GM12878 (cell line): ENCODE results near the gene ARL5C. TPM values are rescaled to one million over a fixed set of nuclear protein-coding genes. Genes with fewer than 3 reads are reported as not detected.

Experiments
- BMI1 ChIP-seq: fragments of 450-650 bp; IDR thresholded peaks from 2 replicates; pipeline ENCODE4 v1.6.1; 2016; ENCODE audit warnings: mild to moderate bottlenecking, moderate library complexity, borderline replicate concordance
- BRCA1 ChIP-seq: IDR thresholded peaks from 2 replicates; pipeline ENCODE4 v1.6.1; 2011; ENCODE audit warnings: low read depth, low read length, improper control_type of control experiment
- CBX5 ChIP-seq: sonication (generic); IDR thresholded peaks from 2 replicates; pipeline ENCODE4 v1.6.1; 2016; ENCODE audit warnings: low read depth, moderate library complexity, mild to moderate bottlenecking, inconsistent platforms
- CREB1 ChIP-seq: IDR thresholded peaks from 2 replicates; pipeline ENCODE4 v1.6.1; 2012; ENCODE audit warnings: low read depth, mild to moderate bottlenecking, inconsistent platforms
- GABPA ChIP-seq: IDR thresholded peaks from 2 replicates; pipeline ENCODE4 v1.6.1; 2014; ENCODE audit warnings: antibody characterized with exemption, low read depth, mild to moderate bottlenecking, inconsistent platforms
- IKZF2 ChIP-seq, 2 experiments: fragments of 450-650 bp; IDR thresholded peaks; 2 replicates each; pipeline ENCODE4 v1.6.1; 2017; ENCODE audit warnings: mild to moderate bottlenecking in 2 of 2, moderate library complexity in 2 of 2
- MYC ChIP-seq: IDR thresholded peaks from 2 replicates; pipeline ENCODE4 v1.6.1; 2011; ENCODE audit warnings: mild to moderate bottlenecking, low read length, moderate library complexity, inconsistent platforms; ENCODE audit not compliant: insufficient read depth, insufficient replicate concordance, insufficient read length, severe bottlenecking
- NR2F1 ChIP-seq: fragments of 450-650 bp; conservative IDR thresholded peaks from 2 replicates; pipeline ENCODE4 v1.6.1; 2017; ENCODE audit warnings: mild to moderate bottlenecking
- PML ChIP-seq: IDR thresholded peaks from 2 replicates; pipeline ENCODE4 v1.6.1; 2012; ENCODE audit warnings: low read length, inconsistent platforms
- RAD51 ChIP-seq: fragments of 450-650 bp; IDR thresholded peaks from 2 replicates; pipeline ENCODE4 v1.6.1; 2016; ENCODE audit warnings: moderate library complexity, mild to moderate bottlenecking, inconsistent platforms
- SMARCA5 ChIP-seq: fragments of 450-650 bp; IDR thresholded peaks from 2 replicates; pipeline ENCODE4 v1.6.1; 2017; ENCODE audit warnings: mild to moderate bottlenecking
- SRF ChIP-seq, 2 experiments: IDR thresholded peaks; 2 replicates each; pipeline ENCODE4 v1.6.1; 2011; ENCODE audit warnings: low read depth in 2 of 2, low read length in 2 of 2, mild to moderate bottlenecking in 1 of 2, moderate library complexity in 1 of 2
- TCF3 ChIP-seq: IDR thresholded peaks from 2 replicates; pipeline ENCODE4 v1.6.1; 2012; ENCODE audit warnings: low read depth, mild to moderate bottlenecking, low read length, borderline replicate concordance; ENCODE audit not compliant: insufficient read depth
- YY1 ChIP-seq: IDR thresholded peaks from 2 replicates; pipeline ENCODE4 v1.6.1; 2011; ENCODE audit warnings: low read depth, mild to moderate bottlenecking, low read length
- ZBED1 ChIP-seq: IDR thresholded peaks from 2 replicates; pipeline ENCODE4 v1.6.1; 2016; ENCODE audit warnings: borderline replicate concordance
- polyA plus RNA-seq, 11 experiments: library from polyadenylated mRNA; depleted of rRNA in 4 of 11; unstranded in 6 of 11; stranded (reverse) in 5 of 11; fragments of >200 nt; fragmentation: Nextera tagmentation in 4 of 11; fragmentation: Illumina TruSeq in 1 of 11; extraction: Ambion mirVana in 4 of 11; extraction: Trizol in 1 of 11; gene quantifications; 1 replicate in 1 of 11; 2 replicates in 10 of 11; pipeline versions ENCODE4 v1.2.1 to v1.2.3, GENCODE V29; 2011 to 2016; ENCODE audit warnings: inconsistent platforms in 2 of 11, missing spikeins in 2 of 11, low read depth in 1 of 11
- total RNA-seq, 4 experiments: library from RNA; depleted of rRNA in 3 of 4; stranded (reverse); fragments of >200 nt in 3 of 4; fragmentation: Illumina TruSeq in 1 of 4; extraction: Trizol in 1 of 4; gene quantifications; 2 replicates each; pipeline versions ENCODE4 v1.2.1 to v1.2.3, GENCODE V29; 2013 to 2021
- TF ChIP-seq, protein P1 (sequence below): fragments of 450-650 bp; IDR thresholded peaks from 2 replicates; pipeline ENCODE4 v1.6.1; 2017; ENCODE audit warnings: low read depth, mild to moderate bottlenecking, moderate library complexity
- TF ChIP-seq, protein P2 (sequence below), 3 experiments: IDR thresholded peaks in 2 of 3; conservative IDR thresholded peaks in 1 of 3; 2 replicates each; pipeline ENCODE4 v1.5.1; 2011; ENCODE audit warnings: low read depth in 3 of 3, low read length in 3 of 3, mild to moderate bottlenecking in 3 of 3, control low read depth in 2 of 3, moderate library complexity in 2 of 3, inconsistent platforms in 1 of 3, mixed read lengths in 1 of 3; ENCODE audit not compliant: control insufficient read depth in 2 of 3, insufficient read depth in 1 of 3; ENCODE audit errors: extremely low read depth in 1 of 3
- TF ChIP-seq, protein P3 (sequence below): IDR thresholded peaks from 2 replicates; pipeline ENCODE4 v1.6.1; 2012; ENCODE audit warnings: improper control_type of control experiment, low read depth, low read length; ENCODE audit not compliant: insufficient replicate concordance
- TF ChIP-seq, protein P4 (sequence below): fragments of 450-650 bp; IDR thresholded peaks from 2 replicates; pipeline ENCODE4 v1.6.1; 2017; ENCODE audit warnings: mild to moderate bottlenecking, low read depth, inconsistent platforms; ENCODE audit not compliant: poor library complexity, severe bottlenecking

The ARL5C gene
- total and polyA plus RNA-seq, 10 of the 15 experiments (the other 5 are each of a cell fraction or from before 2014, with no cell fraction given), result not detected

DNA sequence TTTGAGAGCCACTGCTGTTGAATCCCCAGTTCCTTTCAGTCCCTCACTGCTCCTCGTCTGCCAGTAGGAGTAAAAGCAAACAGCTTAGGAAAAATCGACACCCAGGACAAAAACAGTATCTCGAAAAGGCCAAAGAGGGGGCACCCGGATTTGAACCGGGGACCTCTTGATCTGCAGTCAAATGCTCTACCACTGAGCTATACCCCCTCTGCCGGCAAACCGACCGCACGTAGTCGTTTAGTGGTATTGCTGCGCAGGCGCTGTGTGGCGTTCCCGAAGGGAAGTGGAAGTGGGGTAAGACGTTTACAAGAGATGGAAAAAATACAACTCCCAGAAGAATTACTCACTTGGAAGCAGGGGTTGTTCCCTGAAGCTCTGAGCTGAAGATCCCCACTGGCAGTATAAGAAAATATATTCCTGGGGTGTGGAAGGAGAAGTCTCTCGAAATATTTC, 12.3 kb downstream of the ARL5C start (continued):
- TF ChIP-seq, protein P1, sequence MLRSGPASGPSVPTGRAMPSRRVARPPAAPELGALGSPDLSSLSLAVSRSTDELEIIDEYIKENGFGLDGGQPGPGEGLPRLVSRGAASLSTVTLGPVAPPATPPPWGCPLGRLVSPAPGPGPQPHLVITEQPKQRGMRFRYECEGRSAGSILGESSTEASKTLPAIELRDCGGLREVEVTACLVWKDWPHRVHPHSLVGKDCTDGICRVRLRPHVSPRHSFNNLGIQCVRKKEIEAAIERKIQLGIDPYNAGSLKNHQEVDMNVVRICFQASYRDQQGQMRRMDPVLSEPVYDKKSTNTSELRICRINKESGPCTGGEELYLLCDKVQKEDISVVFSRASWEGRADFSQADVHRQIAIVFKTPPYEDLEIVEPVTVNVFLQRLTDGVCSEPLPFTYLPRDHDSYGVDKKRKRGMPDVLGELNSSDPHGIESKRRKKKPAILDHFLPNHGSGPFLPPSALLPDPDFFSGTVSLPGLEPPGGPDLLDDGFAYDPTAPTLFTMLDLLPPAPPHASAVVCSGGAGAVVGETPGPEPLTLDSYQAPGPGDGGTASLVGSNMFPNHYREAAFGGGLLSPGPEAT, result 0 out of 2 replicates have a peak, but pooled peaks have one; percentile 9
- TF ChIP-seq CBX5 (0 out of 2 replicates have a peak, but pooled peaks have one; percentile 46), MYC (no peak), TCF3 (no peak), BMI1 (no peak), PML (no peak), NR2F1 (peak; percentile 8; the same call in 1 of the 2 replicates), GABPA (peak; percentile 61; the same call in 1 of the 2 replicates), IKZF2 (IDR thresholded peaks at IDR 0.05) (peak in 1 of 2 experiments; percentile 54; a peak in 3 of 4 replicates), YY1 (peak; percentile 76), RAD51 (no peak), ZBED1 (peak; percentile 60; the same call in 1 of the 2 replicates), CREB1 (peak; percentile 61; the same call in 1 of the 2 replicates), BRCA1 (no peak), SMARCA5 (peak; percentile 95), SRF (IDR thresholded peaks at IDR 0.05; ENCODE audit: low read depth in 2 of 2, low read length in 2 of 2) (no peak)
- TF ChIP-seq, protein P2, sequence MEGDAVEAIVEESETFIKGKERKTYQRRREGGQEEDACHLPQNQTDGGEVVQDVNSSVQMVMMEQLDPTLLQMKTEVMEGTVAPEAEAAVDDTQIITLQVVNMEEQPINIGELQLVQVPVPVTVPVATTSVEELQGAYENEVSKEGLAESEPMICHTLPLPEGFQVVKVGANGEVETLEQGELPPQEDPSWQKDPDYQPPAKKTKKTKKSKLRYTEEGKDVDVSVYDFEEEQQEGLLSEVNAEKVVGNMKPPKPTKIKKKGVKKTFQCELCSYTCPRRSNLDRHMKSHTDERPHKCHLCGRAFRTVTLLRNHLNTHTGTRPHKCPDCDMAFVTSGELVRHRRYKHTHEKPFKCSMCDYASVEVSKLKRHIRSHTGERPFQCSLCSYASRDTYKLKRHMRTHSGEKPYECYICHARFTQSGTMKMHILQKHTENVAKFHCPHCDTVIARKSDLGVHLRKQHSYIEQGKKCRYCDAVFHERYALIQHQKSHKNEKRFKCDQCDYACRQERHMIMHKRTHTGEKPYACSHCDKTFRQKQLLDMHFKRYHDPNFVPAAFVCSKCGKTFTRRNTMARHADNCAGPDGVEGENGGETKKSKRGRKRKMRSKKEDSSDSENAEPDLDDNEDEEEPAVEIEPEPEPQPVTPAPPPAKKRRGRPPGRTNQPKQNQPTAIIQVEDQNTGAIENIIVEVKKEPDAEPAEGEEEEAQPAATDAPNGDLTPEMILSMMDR (IDR thresholded peaks at IDR 0.05 in 2 of 3, conservative IDR thresholded peaks at IDR 0.05 in 1 of 3; ENCODE audit: control insufficient read depth in 2 of 3, extremely low read depth in 1 of 3, insufficient read depth in 1 of 3, low read depth in 3 of 3, low read length in 3 of 3), result no peak
- TF ChIP-seq, protein P3, sequence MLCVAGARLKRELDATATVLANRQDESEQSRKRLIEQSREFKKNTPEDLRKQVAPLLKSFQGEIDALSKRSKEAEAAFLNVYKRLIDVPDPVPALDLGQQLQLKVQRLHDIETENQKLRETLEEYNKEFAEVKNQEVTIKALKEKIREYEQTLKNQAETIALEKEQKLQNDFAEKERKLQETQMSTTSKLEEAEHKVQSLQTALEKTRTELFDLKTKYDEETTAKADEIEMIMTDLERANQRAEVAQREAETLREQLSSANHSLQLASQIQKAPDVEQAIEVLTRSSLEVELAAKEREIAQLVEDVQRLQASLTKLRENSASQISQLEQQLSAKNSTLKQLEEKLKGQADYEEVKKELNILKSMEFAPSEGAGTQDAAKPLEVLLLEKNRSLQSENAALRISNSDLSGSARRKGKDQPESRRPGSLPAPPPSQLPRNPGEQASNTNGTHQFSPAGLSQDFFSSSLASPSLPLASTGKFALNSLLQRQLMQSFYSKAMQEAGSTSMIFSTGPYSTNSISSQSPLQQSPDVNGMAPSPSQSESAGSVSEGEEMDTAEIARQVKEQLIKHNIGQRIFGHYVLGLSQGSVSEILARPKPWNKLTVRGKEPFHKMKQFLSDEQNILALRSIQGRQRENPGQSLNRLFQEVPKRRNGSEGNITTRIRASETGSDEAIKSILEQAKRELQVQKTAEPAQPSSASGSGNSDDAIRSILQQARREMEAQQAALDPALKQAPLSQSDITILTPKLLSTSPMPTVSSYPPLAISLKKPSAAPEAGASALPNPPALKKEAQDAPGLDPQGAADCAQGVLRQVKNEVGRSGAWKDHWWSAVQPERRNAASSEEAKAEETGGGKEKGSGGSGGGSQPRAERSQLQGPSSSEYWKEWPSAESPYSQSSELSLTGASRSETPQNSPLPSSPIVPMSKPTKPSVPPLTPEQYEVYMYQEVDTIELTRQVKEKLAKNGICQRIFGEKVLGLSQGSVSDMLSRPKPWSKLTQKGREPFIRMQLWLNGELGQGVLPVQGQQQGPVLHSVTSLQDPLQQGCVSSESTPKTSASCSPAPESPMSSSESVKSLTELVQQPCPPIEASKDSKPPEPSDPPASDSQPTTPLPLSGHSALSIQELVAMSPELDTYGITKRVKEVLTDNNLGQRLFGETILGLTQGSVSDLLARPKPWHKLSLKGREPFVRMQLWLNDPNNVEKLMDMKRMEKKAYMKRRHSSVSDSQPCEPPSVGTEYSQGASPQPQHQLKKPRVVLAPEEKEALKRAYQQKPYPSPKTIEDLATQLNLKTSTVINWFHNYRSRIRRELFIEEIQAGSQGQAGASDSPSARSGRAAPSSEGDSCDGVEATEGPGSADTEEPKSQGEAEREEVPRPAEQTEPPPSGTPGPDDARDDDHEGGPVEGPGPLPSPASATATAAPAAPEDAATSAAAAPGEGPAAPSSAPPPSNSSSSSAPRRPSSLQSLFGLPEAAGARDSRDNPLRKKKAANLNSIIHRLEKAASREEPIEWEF, result no peak
- TF ChIP-seq, protein P4, sequence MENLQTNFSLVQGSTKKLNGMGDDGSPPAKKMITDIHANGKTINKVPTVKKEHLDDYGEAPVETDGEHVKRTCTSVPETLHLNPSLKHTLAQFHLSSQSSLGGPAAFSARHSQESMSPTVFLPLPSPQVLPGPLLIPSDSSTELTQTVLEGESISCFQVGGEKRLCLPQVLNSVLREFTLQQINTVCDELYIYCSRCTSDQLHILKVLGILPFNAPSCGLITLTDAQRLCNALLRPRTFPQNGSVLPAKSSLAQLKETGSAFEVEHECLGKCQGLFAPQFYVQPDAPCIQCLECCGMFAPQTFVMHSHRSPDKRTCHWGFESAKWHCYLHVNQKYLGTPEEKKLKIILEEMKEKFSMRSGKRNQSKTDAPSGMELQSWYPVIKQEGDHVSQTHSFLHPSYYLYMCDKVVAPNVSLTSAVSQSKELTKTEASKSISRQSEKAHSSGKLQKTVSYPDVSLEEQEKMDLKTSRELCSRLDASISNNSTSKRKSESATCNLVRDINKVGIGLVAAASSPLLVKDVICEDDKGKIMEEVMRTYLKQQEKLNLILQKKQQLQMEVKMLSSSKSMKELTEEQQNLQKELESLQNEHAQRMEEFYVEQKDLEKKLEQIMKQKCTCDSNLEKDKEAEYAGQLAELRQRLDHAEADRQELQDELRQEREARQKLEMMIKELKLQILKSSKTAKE, result peak; percentile 43
